CD4-positive, alpha-beta T cell treated with Interleukin-4 for 4 hours (primary cell): ENCODE measurements around the gene REL.
A peak's percentile ranks its signal among the peaks of the same experiment; 100 is the strongest.
"Not testable (repeated sequence)": the region's sequence is repeated elsewhere in the genome, so short reads cannot be mapped to it uniquely, and the experiment has no call there.

Experiments used
- DNase-seq: peaks from one replicate; pipeline ENCODE4 v3.0.0-alpha.2; 2020

Gene REL

DNA sequence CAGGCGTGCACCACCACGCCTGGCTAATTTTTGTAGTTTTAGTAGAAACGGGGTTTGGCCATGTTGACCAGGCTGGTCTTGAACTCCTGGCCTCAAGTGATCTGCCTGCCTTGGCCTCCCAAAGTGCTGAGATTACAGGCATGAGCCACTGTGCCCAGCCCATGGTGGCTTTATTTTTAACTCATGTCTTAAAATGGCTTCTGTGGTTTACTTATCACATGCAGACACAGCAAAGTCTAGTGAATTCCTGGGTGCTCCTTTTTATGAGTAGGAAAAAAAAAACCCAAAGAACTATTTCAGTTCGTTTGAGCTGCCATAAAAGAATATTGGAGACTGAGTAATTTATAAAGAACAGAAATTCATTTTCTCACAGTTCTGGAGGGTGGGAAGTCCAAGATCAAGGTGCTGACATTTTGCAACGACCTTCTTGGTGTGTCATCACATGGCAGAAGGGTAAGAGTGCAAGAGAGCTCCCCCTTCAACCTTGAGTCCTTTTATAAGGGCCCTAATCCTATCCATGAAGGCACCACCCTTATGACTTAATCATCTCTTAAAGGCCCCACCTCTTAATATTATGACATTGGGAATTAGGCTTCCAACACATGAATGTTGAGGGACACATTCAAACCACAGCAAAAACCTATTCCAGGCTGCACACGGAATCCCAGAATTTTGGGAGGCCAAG, 12.6 kb upstream of the REL start:
- no peak for DNase-seq

GRCh38 chr2:60872510-60872928, 8.9 kb upstream of the REL start:
- no peak for DNase-seq

DNA sequence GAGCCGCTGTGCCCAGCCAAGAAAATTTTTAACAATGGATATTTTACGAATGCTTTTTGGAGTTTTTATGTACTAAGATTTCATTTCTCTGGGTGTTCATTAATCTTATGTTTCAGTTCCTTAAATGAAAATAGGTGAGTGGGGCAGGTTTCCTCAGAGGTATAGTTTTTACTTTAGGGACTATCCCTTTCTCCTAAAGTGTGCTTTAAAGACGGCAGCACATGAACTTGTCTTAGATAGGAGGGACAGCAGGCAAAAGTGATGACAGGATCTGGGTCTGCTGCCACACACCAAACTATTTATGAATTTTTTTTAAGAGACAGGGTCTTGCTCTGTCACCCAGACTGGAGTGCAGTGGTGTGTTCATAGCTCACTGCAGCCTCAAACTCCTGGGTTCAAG, 8.0 kb upstream of the REL start:
- no peak for DNase-seq

DNA sequence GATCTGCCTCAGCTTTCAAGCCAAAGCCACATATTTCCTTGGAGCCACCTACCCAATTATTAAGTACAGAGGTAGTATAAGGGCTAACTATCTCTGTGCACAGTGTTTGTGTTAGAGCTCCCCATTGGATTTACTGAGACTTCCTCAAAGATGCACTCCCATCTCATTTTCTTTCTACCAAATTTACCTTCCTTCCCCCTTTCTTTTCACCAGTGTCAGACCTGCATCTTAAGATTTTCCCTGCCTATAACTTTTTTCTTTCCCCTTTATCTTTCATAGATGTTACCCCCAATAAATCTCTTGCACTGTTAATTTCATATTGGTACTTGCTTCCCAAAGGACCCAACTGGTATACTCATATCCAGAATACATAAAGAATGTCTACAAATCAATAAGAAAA, 5.9 kb upstream of the REL start:
- no peak for DNase-seq

DNA sequence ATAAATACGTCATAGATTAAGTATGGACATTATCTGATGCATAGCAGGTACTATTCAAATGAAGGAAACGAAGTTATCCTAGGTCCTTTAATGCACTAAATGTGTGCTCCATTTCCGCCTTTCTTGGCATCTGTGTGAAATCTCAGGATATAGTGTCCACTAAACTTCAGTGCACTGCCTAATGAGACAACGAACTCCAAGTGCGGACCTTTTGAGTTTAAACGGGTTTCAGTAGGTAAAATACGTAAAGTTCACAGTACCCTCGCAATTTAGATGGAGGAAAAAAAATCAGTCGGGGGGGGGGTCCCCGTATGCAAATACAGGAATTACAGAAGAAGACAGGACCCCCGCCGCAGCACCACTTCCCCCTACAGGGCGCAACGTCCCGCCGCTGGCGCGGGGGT, 729 bp upstream of the REL start:
- no peak for DNase-seq

DNA sequence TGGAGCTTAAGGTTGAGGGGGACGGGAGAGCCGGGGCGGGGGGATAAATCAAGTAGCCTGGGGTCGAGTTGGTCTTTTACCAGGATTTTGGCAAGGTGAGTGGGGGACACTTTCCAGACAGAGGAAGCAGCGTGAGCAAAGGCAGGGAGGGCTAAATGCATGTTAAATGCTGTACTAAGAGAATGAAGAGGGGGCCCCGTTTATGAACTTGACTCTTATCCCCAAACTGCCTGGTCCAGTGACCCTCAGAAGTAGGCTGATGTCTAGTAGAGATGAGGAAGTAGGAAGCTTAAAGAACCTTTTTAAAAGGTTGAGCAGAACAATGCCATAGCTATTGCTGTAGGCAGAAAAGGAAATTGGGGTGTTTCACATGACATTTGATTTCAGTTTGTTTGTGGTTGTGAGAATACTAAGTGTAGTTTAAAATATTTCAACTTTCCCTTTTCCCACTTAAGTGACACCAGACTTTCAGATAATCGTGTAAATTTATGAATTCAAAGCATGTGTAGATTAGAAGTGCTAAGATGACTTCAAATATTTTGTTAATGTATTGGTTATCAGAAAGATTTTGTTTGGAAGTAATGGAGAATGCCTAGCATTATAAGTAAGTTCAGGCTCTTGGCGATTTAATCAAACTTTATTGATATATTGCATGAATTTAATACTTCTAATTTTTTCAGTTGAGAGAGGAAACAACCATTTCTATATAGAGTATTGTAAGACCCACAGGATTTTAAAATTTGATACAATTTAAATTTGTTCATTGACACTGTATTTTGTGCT, 1.8 kb downstream of the REL start:
- DNase-seq: peak; percentile 50

GRCh38 chr2:60883896-60884295, 2.5 kb downstream of the REL start:
- no peak for DNase-seq

DNA sequence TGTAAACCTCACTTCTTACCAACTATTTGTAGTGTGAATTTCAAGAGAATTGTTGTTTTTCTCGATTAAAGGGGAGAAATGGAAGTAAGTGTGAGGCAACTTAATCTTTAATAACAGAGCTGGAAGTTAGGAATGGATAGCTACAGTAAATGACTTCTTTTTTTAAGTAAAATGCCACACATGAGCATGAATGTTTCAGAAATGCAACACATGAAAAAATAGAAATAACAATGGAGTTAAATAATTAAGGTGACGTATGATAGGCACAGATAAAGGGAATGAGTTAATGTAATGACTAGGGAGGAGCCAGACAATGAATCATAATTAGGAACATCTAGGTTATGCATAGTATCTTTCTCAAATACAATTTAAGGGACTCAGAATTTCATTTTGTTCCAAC, 3.4 kb downstream of the REL start:
- peak; percentile 44 for DNase-seq

- no peak for DNase-seq
These were observed 4.3 kb downstream of the REL start for GRCh38 chr2:60885683-60886082.

GRCh38 chr2:60886991-60887390, 5.6 kb downstream of the REL start:
- DNase-seq: no peak

GRCh38 chr2:60888853-60889252, 7.5 kb downstream of the REL start:
- DNase-seq: no peak

- DNase-seq: not testable (repeated sequence)
These were observed 8.4 kb downstream of the REL start for GRCh38 chr2:60889581-60890392.

DNA sequence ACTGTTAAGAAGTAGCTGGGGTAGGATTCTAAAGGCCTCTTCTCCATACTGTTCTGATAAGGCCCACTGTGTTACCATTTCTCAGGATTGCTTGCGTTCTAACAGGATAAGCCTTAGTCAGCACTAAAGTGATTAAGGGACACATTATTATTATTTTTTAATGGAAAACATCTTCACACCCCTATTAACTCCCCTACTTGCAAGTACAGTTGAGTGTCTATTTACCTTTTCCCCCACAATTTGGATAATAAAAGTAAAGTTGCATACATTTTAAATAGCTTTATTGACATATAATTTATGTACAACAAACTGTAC, 9.0 kb downstream of the REL start:
- no peak for DNase-seq

DNA sequence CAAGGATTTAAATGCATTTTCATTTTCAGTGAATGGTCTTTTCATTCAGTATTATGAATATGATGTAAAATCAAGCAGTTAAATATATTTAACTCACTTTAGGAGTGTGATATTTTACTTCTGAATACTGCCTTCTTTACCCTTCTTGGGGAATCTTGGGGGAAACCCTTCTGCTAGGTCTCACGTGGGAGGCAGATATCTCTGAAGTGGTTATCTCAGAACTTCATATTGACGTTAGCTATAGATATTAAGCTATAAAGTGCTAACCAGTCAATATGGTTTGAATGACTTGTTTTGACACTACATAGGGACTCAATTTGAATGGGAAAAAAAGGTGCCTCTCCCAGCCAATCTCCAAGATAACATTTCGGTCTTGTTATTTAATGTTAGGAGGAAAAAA, 9.8 kb downstream of the REL start:
- peak; percentile 25 for DNase-seq

GRCh38 chr2:60898567-60898966, 17.2 kb downstream of the REL start:
- DNase-seq: no peak

DNA sequence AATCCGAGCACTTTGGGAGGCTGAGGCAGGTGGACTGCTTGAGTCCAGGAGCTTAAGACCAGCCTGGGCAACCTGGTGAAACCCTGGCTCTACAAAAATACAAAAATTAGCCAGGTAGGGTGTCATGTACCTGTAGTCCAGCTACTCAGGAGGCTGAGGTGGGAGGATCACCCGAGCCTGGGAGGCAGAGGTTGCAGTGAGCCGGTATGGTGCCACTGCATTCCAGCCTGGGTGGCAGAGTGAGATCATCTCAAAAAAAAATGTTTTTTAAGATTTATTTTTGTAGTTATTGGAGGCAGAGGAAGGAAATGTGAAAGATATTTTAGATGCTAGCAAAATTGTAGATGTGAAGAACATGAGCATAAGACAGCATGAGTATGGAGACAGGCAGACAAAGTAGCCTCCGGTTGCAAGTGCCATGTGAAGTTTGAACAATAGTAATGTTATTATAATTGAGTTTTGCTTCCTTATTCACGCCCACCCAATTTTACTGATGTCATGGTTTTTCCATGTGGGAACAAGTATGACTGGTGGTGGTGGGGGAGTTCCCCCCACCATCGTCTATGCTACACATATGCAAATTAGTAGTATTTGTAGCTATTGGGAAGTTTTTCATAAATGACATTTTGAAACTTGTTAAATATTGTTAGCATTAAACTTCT, 18.0 kb downstream of the REL start:
- DNase-seq: no peak

GRCh38 chr2:60899892-60900249, 18.5 kb downstream of the REL start:
- DNase-seq: no peak

- not testable (repeated sequence) for DNase-seq
These were observed 19.9 kb downstream of the REL start for GRCh38 chr2:60901296-60901695.

- DNase-seq: not testable (repeated sequence)
These were observed 24.5 kb downstream of the REL start for GRCh38 chr2:60905867-60906266.

GRCh38 chr2:60906395-60906794, 25.0 kb downstream of the REL start:
- DNase-seq: no peak

- DNase-seq: no peak
These were observed 26.0 kb downstream of the REL start for GRCh38 chr2:60907329-60907728.

DNA sequence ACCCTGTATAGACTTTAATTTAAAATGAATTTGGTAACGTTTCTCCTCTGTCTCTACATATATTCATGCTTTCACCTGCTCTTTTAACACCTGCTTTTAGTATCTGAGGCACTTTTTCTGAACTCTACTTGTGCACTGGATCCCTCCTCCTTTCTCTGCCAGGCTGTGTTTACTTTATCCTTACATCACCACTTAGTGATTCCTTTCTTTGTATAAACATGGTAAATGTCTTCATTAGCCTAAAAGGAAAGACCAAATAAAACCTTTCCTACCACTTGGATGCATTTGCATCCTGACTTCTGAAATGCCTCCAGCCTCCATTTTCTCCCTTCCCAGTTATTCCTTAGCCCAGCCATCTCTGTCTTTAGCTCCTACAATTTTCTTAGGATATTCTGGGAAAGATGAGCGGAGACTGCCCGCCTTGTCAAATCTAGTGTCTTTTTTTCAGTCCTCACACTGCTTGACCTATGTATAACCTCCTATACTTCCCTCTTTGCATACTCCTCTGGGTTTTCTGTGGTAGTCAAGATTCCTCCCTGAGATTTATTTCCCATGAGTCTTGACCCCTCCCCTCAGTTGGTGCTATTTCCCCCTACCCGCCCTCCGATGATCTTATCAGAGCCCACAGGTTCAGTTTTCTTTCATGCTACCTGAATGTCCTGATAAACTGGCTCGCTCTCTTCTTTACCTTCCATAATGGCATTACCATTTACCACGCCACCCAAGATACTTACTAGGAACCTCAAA, 44.8 kb downstream of the REL start:
- DNase-seq: no peak
